GM03348 (cell line): ENCODE results near the gene TTLL5.

Source experiments
- DNase-seq: peaks from one replicate; pipeline ENCODE4 v3.0.0; 2012; ENCODE audit warnings: low spot score

Gene TTLL5

DNA sequence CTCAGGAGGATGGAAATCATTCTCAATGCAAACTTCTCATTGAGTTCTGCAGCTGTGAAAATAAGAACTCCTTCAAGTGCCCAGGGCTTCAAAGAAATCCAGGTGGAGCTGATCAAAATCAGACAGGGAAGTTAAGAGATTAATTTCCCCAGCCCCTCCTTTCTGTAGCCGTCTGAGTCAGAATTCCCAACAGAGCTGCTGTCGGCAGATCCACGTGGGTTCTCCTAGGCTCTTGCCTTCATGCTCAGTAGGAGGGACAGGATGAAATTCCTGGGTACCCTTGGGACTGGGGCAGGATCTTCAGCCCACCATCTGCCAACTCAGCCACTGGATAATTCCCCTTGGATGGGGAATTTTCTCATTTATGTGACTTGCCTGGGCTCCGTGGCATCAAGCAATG, 307.4 kb downstream of the TTLL5 start:
- peak; percentile 47 for DNase-seq

DNA sequence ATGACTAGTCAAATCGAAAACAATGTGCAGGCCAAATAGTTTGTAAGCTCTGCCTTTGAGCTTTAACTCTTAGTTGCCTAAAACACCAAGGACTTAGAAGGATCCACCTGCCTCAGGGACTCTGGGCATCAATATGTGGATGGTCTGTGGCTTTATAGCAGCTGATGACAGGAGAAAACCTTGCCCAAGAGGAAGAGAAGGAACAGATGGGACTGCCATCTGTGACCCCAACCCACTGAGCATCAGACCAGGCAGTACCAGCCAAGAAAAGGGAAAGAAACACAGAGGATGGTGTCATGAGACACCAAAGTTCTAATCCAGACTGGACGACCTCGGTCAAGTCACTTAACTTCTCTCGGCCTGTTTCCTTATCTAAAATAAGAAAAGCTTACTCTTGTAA, 308.1 kb downstream of the TTLL5 start:
- DNase-seq: no peak

DNA sequence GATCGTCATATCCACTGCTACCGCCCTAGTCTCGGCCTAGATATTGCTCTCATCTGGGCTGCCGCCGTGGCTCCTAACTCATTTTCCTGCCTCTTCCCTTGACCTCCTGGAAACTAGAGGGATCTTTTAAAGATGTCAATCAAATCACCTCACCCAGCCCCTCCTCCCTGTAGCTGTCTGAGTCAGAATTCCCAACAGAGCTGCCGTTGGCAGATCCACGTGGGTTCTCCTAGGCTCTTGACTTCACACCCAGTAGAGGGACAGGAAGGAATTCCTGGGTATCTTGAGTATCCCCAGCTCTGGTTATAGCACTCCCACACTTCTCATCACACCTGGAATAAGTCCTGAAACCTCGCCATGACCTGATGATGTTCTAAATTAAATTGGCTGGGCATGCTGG, 308.8 kb downstream of the TTLL5 start:
- no peak for DNase-seq

DNA sequence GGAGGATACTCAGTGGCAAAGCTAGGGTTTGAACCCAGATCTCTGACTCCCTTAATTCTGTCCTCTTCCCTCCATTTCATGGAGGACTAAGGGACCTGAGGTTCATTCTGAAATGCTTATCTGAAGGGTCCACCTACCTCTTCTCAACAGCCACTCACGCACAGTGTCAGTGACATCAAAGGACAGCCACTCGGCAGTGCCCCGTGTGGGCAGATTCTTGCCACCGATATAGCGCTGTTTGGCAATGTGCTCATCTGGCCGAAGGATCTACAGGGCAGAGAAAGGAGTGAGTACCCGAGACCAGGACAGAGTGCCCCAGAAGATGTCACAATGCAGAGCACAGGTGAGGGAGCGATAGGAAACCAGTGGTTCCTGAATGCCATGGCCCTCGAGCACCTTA, 309.9 kb downstream of the TTLL5 start:
- DNase-seq: no peak

DNA sequence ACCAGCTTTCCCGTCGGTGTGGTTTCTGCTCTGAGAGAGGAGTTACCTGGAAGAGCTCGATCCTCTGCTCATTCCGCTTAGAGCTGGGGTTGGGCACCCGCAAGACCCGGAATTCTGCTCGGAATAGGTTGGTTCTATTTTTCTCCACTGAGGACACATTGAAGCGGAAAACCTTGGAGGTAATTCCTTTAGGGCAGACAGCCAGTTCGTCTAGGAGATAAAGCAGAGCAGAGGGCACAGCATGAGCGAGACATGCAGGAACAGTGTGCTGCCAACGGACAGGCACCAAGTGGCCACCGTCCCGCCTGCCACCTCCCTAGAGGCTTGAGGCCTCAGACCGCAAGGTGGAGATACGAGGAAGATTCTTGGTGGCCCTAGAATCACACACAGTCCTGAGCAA, 310.5 kb downstream of the TTLL5 start:
- no peak for DNase-seq

DNA sequence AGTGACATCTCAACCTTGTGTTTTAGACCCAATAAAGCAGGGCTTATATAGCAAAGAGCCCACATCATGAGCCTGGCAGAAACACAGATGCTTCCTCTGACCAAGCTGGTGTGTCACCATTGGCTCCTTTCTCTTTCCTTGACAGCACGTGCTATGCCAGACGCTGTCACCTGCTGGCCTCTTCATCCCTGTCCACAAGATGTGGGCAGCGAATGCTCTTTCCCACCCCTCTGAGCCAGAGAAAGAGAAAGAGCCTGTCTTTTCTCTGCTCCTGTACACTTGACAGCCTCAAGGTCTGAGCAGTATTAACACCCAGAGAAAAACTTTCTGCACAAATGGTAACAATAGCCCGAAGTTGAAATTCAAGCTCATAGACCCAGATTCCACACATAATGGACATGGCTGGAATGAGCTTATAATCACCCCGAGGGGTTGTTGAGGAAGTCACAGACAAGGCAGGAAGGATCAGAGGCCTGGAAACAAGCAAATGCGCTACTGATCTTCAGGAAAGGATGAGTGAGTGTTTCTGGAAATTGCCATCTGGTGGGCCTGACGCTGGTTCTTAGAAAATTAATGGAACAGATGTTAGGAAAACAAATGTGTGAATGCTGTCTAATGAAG, 311.9 kb downstream of the TTLL5 start:
- DNase-seq: no peak

DNA sequence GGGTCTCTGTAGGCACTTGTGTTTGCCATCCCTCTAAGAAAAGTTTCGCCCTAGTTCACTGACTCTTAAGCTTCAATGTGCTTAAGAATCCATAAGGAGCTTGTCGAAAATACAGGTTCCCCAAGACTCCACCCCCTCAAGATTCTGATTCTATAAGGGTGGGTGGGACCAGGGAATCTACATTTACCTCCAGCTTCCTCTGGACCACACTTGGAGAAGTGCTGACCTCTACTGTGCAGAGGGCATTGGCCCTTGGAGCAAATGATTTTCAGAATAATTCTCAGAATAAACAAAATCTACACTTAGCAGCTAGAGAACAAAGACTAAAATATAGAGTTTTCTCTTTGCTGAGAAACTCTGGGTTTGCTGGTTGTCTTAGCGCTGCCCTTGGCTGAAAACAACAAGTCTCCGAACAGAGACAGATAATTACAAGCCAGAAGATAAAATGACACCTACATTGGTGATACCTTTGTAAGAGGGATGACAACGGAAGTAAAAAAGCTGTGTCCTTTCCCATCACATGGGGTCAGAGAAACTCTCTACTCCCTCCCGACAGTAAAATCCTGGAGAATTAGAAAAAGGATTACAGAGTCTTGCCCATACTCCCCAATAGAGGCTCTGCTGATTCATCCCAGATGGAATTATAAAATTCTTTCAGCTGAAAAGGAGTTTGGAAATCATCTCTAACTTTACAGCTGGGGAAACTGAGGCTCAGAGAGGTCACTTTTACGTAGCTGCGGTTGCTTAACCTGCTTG, 316.0 kb downstream of the TTLL5 start:
- DNase-seq: peak; percentile 50

DNA sequence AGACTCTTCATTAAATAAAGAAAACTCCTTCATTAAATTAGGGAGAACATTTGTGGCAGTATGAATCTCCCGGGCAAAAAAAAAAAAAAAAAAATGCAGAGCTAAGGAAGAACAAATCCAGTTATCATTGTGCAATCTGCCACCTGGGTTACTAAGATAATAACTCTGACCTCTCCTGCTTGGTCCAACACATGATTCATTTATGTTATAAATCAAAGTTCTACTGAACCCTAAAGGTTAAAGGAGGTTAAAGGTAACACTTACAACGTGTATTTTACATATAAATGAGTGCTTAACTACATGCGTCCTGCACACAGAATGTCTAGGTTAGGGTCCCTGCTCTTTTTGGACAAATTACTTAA, 316.5 kb downstream of the TTLL5 start:
- no peak for DNase-seq

DNA sequence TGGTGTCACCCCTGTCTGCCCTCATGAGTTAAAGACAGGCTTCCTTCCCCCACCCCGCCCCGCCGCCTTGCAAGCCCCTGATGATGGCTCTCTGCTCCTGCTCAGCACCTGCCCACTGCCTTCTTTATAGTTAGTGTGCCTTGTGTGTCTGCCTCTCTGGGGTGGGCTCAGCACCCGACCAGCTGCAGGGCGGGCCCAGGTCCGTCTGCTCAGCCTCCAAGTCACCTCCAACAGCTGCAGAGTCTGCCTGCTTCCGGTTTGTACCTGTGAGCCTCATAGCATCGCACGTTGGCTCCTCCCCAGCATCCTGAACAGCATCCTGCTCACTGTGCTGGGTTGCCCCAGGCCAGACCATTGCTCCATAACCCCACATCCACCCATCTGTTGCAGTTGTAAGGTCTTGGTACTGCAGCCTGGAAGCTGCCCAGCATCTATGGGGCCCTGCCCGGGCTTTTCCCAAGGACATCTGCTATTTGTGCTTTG, 317.2 kb downstream of the TTLL5 start:
- DNase-seq: no peak

DNA sequence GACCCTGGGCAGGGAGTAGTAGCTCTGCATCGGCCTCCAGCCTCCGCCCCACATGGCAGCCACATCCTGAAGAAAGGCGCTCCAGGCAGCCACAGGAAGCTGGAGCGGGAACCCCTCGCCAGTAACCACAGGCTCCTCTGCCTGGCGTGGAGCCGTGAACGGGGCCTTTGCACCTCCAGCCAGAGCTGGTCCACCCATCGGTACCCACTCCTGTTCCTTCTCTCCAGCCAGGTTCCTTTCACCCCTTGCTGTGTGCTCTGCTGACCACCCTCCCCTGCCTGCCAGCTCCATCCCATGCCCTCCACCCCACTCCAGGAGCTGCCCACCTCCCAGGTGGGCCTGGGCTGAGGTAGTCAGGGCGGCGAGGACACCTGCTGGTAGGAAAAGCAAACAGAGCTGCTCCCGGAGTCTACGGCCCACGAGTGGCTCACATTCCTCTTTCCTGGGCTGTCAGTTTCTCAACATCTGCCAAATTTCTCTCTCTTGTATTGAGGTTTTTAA, 318.1 kb downstream of the TTLL5 start:
- DNase-seq: peak; percentile 80

DNA sequence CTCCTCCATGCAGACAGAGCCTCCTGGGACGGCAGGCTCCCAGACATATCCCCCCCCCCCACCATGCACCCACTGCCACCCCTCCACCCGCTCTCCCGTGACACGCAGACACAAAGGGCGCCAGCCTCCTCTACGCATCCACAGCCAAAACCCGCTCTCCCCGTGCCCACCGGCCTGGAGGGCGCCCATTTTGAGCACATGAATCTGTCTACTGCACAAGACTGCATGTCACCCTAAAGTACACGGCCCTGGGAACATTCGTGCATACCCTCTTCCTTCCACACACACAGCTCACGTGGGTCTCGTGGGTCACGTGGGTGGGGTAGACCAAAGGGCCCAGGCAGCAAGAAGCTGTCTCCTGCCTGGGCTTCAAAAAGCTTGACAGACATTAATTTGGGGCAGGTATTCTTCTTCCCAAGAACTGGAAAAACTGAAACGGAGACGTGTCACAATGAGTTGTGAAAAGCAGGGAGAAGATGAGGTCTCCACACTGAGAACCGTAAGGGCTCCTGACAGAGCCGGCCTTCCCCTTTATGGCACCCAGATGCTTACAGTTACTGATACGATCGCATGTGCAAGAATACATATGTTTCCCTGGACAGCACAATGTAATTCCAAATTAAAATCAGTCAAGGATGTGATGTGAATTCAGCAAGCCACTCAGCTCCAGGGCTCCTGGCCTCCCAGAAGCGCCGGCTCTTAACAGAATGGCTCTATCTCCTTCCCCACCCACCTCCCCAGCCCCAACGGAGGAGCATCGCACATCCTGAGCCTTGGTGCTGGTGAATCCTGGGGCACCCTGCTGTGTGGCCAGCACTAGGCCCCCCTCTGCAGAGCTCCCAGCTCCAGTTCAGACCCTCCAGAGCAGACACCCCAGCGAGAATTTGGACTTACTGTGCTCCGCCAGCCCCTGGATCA, 318.9 kb downstream of the TTLL5 start:
- DNase-seq: peak; percentile 32

DNA sequence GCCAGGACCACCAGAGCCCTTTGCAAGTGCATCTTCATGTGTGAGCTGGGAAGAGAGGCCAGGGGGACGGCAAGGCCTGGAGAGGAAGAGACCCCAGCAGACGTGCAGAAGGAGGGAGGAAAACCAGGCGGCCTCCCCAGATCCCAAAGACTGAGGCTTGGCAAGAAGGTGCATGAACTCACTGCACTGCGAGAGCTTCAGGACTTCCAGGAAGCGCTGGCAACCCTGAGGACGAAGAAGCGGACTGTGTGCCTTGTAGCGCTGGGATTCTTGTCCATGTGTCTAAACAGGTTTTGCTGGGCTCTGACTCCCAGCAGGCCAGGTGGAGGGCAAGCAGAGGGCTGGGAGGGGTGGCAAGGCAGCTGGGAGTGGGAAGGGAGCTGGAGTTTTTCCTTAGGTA, 319.8 kb downstream of the TTLL5 start:
- no peak for DNase-seq

DNA sequence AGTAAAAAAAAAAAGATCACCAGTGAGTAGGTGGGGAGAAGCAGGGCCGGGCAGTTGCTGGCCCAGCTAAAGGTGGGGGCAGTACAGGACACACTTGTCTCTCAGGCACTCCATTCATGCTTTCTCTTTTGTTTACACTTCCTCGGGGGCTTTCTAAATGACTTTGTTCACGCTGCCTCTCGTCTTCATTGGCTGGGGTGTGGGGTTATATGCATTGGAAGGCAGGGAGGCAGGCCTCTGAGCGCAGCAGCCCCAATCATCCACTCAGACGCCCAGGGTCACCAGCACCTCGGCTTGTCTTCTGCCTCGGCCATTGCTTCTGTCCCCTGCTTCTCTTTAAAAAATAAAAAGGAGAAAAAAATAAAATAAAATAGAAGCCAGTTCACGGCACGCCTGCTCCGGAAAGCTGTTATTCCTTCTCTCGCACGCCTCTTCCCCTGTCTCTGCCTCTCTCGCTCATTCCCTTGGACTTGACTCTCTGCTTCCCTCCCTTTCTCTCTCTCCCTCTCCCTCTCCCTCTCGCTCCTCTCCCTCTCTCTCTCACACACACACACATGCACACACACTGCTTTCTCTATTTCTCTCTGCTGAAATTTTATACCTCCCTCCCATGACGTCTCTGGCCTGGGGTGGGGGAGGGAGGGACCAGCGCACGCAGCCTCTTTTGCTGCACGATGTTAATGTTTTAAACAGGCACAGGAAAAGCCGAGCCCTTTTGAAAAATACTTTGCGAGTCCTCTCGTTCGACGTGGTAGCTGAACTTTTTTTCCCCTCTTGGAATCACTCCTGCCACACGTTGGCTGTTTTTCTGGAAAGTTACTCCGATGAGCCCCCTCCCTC, 320.6 kb downstream of the TTLL5 start, which contains the start of gene TGFB3:
TGFB3 (minus strand) TSS at position 570 of the 840 bp plus-strand sequence. CDS start 1,102 bp downstream, outside the sequence.
- DNase-seq: peak; percentile 87

DNA sequence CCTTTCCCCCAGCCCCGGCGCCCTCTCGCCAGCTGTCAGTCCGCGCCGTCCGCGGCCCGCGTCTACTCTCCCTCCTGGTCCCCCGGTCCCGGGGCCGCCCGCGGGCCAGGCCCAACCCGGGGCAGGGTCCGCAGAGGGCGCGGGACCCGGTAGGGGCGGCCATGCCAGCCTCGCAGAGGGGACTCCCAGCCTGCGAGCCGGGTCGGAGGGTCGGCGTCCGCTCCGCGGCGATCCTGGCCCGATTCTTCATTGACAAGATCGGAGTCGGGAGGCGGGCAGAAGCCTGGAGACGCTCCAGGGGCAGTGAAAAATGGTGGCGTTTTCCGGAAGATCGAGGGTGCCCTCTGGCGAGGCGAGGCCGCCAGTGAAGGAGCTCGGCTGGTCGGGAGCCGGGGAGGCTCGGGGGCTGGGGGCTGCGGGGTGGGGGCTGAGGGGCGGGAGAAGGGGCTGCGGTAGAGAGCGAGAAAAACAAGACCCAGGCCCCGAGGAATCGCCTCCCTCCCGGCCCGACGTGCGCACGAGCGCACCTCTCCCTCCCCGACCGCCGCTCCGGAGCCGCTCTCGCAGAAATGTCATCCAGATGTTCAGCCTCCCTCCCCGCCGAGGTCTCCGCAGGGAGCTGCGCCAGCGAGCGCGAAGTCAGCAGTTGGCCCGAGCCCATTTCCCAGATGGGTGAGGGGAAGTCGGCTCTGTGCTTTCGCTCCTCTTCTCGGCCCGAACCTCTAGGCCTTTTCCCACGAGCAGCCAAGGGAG, 321.4 kb downstream of the TTLL5 start:
- peak; percentile 89 for DNase-seq

DNA sequence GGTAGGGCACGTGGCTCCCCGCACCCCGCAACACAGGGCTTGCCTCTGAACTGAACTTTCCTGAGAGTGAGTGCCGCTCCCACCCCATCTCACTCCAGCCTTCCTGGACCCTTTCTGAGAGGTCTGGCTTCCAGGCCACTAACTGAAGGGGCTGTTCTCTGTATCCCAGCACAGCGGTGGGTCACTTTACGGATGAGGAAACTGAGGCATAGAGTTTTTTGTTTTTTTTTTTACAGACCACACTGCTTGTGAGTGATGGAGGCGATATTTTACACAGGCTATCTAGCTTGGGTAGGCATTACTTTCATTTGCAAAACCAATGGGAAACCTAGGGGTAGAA, 321.9 kb downstream of the TTLL5 start:
- DNase-seq: no peak

DNA sequence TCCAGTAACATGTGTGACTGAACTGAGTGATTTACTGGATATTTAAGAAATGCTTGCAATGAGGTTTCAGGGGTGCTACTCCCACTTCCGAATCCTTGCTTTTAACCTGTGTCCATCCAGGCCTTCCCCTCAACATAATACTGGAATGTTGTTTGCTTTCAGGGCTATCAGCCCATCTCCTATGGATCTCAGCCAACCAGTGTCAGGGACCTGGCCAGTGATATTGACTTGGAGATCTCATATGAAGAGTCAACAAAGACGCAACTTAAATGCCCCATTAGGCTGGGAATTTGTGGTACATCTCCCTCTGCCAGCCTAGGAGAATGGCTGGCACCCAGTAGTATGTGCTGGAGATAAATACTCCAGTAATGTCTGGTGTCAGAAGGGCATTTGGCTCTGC, 323.6 kb downstream of the TTLL5 start:
- DNase-seq: no peak

DNA sequence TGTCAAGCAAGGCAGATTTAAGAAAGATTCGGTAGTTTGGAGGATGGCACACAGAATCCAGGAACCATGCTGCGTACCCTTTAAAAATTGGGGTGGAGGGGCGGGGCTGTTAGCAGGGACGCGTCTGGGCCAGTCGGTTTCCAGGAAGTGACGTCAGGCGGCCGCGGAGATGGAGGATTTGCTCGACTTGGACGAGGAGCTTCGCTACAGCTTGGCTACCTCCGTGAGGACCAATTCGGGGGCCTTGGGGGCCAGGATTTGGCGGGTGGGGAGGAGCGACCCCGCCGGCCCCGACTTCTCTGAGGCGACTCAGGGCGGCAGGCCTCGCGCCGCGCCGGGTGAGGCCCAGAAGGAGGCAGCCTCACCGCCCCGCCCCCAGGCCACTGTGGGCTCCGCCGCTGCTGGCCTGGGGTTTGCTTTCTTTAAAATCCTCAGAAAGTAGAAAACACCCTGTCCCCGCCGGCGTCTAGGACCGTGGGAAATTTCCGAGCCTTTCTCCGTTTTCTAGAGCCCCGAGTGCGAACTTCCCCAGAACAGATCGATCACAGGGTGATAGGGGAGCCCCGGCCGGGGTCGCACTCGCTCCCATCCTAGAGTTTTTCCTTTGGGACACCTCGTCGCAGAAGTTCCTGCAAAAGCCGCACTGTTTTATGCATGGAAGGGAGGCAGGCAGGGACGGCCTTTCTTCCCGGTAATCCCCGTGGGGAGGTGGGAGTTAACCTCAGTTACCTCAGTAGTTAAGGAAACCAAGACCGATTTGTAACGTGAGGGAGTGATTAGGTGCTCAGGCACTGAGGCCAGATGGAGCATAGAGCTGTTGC, 324.8 kb downstream of the TTLL5 start, which contains the start of gene IFT43:
IFT43 (plus strand) TSS at position 146 of the 821 bp plus-strand sequence; CDS start at position 170, 24 bp downstream.
- DNase-seq: peak; percentile 91

DNA sequence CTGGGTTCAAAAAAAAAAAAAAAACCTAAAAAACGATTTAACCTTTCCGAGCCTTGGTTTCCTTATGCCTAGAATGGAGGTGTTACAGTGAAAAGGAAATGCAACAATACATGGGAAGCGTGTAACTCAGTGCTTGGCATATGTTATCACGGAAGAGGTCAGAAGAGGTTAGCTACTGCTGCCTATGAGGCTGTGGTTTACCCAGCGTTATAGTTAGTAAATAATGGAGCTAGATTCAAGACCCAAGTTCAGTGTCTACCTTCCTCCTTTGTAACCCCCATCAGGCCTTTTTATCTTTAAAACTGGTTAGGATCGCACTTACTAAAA, 325.4 kb downstream of the TTLL5 start:
- DNase-seq: no peak

DNA sequence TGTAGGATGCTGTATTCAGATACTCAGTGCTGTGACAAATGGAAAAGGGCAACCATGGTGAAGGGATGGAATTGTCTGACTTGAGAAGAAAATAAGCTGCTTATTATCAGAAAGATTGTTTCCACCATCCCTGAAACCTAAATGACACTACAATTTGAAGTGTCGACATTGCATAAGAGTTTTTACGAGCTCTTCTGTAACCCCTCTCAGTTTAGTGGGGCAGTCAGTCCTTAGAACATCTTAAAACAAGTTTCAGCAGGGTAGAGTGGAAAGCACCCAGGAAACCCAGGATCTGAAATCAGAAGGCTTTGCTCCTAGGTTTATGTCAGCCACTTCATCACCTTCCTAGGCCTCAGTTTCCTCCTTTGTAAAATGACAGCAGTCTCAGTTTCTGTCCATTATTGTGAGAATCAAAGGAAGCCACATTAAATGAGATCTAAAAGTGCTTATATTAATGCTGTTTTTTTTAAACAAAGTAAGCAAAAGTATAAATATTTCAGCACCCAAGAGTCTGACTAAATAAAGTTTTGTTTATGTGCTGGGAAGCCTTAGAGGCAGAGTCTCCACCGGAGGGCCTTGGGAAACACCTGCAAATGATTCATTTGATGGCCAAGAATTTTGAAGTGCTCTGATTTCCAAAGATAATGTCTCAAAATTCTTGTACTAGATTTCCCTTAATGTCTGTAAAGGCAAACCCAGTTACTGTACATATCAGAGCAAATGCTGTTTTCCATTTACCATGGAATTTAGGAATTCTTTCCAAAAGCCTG, 326.3 kb downstream of the TTLL5 start:
- DNase-seq: no peak
